Aortic smooth muscle cell (primary cell): ENCODE measurements around the gene VANGL2. TPM values are rescaled to one million over a fixed set of nuclear protein-coding genes. Genes with fewer than 3 reads are reported as not detected.

ENCODE experiments used
- total RNA-seq: library from RNA; depleted of rRNA; stranded (reverse); fragments of >200 nt; gene quantifications from 2 replicates; pipeline ENCODE4 v1.2.3, GENCODE V29; 2014

Gene VANGL2
- not detected in 2 replicates for total RNA-seq

DNA sequence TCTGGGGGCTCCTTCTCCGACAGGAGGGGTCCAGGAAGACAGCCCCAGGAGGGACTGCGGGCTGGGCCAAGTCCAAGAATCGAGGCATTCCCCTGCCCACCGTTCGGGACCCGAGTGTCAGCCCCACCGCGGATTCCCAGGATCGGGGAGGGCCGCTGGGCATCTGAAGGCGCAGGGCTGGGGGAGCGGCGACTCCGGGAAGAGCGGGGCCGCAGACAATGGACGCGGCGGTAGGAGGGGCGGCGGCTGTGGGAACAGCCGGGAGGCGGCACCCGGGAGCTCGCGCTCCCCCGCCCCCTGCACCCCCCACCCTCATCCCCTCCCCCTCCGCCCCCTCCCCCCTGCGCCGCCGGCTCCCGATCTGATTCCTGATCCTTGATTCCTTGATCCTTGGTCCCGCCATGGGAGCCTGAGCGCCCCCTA is at the start of gene VANGL2:
Gene VANGL2, plus strand, starts transcription at position 342 of the 423 bp plus-strand sequence. CDS start 15,274 bp downstream, outside the sequence.

GRCh38 chr1:160366731-160367515 is 33.4 kb upstream of the VANGL2 start, which contains the start of gene NHLH1:
Gene NHLH1, plus strand, starts transcription at chr1:160367071. Its CDS starts 3,661 bp downstream, at chr1:160370732.

Other genes with a start within 250 kb of the VANGL2 start
- gene ATP1A4, start 249.0 kb upstream of the VANGL2 start, total RNA-seq = not detected in 2 replicates
- gene CASQ1, start 210.0 kb upstream of the VANGL2 start, total RNA-seq = 0.26 and 0.50 TPM in 2 replicates
- gene PEA15, start 195.2 kb upstream of the VANGL2 start, total RNA-seq = 112 and 136 TPM in 2 replicates
- gene DCAF8, start 138.0 kb upstream of the VANGL2 start, total RNA-seq = 98.3 and 108 TPM in 2 replicates
- gene PEX19, start 115.4 kb upstream of the VANGL2 start, total RNA-seq = 43.6 and 53.8 TPM in 2 replicates
- gene COPA, start 57.3 kb upstream of the VANGL2 start, total RNA-seq = 365 and 405 TPM in 2 replicates
- gene NCSTN, start 57.2 kb upstream of the VANGL2 start, total RNA-seq = 86.9 and 87.2 TPM in 2 replicates
- under 0.01 TPM in 1 of 2 replicates, not detected in the other for gene NHLH1, start 33.5 kb upstream of the VANGL2 start, total RNA-seq
- gene SLAMF6, start 122.7 kb downstream of the VANGL2 start, total RNA-seq = under 0.01 TPM in 1 of 2 replicates, not detected in the other
- gene CD84, start 178.9 kb downstream of the VANGL2 start, total RNA-seq = under 0.01 TPM in 1 of 2 replicates, not detected in the other
- gene SLAMF1, start 246.5 kb downstream of the VANGL2 start, total RNA-seq = not detected in 2 replicates